PFSK-1 (cell line): Measurements from ENCODE around the gene SLC6A9.

Experiments
- FOXP2 ChIP-seq: optimal IDR thresholded peaks from 2 replicates; pipeline ENCODE3; 2011; ENCODE audit warnings: borderline replicate concordance, control low read depth, inconsistent platforms; ENCODE audit not compliant: insufficient read depth; ENCODE audit errors: extremely low read length, extremely low read depth
- POLR2AphosphoS5 ChIP-seq: IDR thresholded peaks from 2 replicates; pipeline ENCODE4 v1.6.1; 2012; ENCODE audit warnings: low read depth, mild to moderate bottlenecking, control low read depth, low read length, moderate library complexity
- REST ChIP-seq, 2 experiments: IDR thresholded peaks; 2 replicates each; pipeline versions ENCODE4 v1.6.1 to v1.8.0; 2011 to 2012; ENCODE audit warnings: low read depth in 2 of 2, low read length in 2 of 2, control low read depth in 1 of 2, inconsistent platforms in 1 of 2, mild to moderate bottlenecking in 1 of 2, moderate library complexity in 1 of 2; ENCODE audit not compliant: insufficient read depth in 1 of 2
- TAF1 ChIP-seq: IDR thresholded peaks from 2 replicates; pipeline ENCODE4 v1.6.1; 2012; ENCODE audit warnings: low read length, control low read depth, borderline replicate concordance; ENCODE audit not compliant: insufficient read depth

- TF ChIP-seq REST (IDR thresholded peaks at IDR 0.05; ENCODE audit: insufficient read depth in 1 of 2, low read depth in 2 of 2, low read length in 2 of 2) (no peak), POLR2AphosphoS5 (no peak), TAF1 (no peak), FOXP2 (no peak)
These were observed 53.1 kb downstream of the SLC6A9 start for GRCh38 chr1:43978264-43978550.
